C4-2B (cell line): Measurements from ENCODE around the gene NDUFA11.

Experiments used
- CTCF ChIP-seq: fragments of 450-650 bp; conservative IDR thresholded peaks from 2 replicates; pipeline ENCODE4 v1.5.1; 2017; ENCODE audit warnings: mild to moderate bottlenecking
- ZFX ChIP-seq: fragments of 450-650 bp; IDR thresholded peaks from 2 replicates; pipeline ENCODE4 v1.6.1; 2017

GRCh38 chr19:5870986-5871394 lies 32.6 kb downstream of the NDUFA11 start:
- TF ChIP-seq CTCF = no peak
- TF ChIP-seq ZFX = no peak
